ENCODE results near the gene PCGF5. TPM values are rescaled to one million over a fixed set of nuclear protein-coding genes. Genes with fewer than 3 reads are reported as not detected.

Gene PCGF5
- total and polyA plus RNA-seq, 12 donors = 22.6 to 145 (median 72.9) TPM

DNA sequence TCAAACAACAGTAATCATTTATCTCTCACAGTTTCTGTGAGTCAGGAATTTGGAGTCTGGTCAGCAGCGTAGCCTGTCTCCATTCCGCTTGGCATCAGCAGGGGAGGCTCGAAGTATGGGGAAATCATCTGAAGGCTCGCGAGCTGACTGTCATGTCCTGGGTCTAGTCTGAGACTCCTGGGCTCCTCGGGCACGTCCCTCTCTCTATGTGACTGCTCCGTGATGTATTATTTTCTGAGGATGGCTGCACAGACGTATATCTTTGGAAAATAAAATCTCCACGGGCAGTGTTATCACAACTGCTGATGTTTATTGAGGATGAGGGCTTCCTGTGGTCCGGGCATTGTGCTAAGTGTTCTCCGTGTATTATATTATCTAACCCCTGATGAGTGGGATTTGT lies 23.3 kb upstream of the PCGF5 start:
- Histone ChIP-seq H3K9me3 (replicated peaks in 1 of 3) (no peaks in the 10 kb centered on the region), H3K36me3 (replicated peaks in 1 of 2) (no peaks in the 10 kb centered on the region), H3K27ac (peak overlapping the region in 2 of 5 donors; percentile 23 to 38), H3K27me3 (no peaks in the 10 kb centered on the region), H3K4me3 (no peak overlapping the region), H3K4me1 (replicated peaks in 1 of 2) (peaks cover 12 to 21% of the 10 kb centered on the region in 2 donors)
- no peak for TF ChIP-seq POLR2A (IDR thresholded peaks at IDR 0.05)
- TF ChIP-seq, protein P1, sequence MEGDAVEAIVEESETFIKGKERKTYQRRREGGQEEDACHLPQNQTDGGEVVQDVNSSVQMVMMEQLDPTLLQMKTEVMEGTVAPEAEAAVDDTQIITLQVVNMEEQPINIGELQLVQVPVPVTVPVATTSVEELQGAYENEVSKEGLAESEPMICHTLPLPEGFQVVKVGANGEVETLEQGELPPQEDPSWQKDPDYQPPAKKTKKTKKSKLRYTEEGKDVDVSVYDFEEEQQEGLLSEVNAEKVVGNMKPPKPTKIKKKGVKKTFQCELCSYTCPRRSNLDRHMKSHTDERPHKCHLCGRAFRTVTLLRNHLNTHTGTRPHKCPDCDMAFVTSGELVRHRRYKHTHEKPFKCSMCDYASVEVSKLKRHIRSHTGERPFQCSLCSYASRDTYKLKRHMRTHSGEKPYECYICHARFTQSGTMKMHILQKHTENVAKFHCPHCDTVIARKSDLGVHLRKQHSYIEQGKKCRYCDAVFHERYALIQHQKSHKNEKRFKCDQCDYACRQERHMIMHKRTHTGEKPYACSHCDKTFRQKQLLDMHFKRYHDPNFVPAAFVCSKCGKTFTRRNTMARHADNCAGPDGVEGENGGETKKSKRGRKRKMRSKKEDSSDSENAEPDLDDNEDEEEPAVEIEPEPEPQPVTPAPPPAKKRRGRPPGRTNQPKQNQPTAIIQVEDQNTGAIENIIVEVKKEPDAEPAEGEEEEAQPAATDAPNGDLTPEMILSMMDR (IDR thresholded peaks at IDR 0.05) = no peak
- DNase-seq = peak in 5 of 7 donors; percentile 32 to 64 (median 55)
- intact Hi-C loops (cut with DNase I) = no loop called here
- WGBS, 4 donors = 74 to 88% (median 79%) methylated on average over 10 to 12 of the region's 12 CpGs

DNA sequence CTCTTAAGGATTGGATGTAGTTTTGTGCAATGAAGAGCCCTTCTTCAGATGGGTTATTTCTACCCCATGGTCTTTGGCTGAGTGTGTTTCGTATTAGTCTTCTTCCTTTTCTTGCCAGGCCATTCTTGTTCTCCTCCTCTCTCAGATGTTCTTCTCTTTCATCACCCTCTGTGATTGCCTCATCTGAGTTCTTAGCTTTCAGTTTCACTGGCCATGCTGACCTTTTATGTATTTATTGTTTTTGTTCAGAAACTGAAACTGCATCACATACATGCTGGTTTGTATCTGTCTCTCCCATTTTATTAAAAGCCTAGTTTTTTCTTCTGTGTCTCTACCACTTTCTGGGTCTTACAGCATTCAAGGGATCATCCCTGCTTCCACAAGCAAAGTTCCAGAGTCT lies 21.7 kb upstream of the PCGF5 start:
- TF ChIP-seq, protein P1 (IDR thresholded peaks at IDR 0.05) = no peak
- no peak for TF ChIP-seq POLR2A (IDR thresholded peaks at IDR 0.05)
- 24 to 50% (median 33%) methylated on average over 1 of the region's 1 CpG for WGBS, 4 donors
- peak in 2 of 7 donors; percentile 46 to 57 for DNase-seq
- no peak overlapping the region for H3K4me3 ChIP-seq
- H3K27ac ChIP-seq = peak overlapping the region in 4 of 5 donors; percentile 25 to 63 (median 52)
- H3K9me3 ChIP-seq (replicated peaks in 1 of 3) = no peaks in the 10 kb centered on the region
- no peaks in the 10 kb centered on the region for H3K36me3 ChIP-seq (replicated peaks in 1 of 2)
- intact Hi-C loops (cut with DNase I) = no loop called here
- peaks cover 12 to 32% of the 10 kb centered on the region in 2 donors for H3K4me1 ChIP-seq (replicated peaks in 1 of 2)
- H3K27me3 ChIP-seq = no peaks in the 10 kb centered on the region

DNA sequence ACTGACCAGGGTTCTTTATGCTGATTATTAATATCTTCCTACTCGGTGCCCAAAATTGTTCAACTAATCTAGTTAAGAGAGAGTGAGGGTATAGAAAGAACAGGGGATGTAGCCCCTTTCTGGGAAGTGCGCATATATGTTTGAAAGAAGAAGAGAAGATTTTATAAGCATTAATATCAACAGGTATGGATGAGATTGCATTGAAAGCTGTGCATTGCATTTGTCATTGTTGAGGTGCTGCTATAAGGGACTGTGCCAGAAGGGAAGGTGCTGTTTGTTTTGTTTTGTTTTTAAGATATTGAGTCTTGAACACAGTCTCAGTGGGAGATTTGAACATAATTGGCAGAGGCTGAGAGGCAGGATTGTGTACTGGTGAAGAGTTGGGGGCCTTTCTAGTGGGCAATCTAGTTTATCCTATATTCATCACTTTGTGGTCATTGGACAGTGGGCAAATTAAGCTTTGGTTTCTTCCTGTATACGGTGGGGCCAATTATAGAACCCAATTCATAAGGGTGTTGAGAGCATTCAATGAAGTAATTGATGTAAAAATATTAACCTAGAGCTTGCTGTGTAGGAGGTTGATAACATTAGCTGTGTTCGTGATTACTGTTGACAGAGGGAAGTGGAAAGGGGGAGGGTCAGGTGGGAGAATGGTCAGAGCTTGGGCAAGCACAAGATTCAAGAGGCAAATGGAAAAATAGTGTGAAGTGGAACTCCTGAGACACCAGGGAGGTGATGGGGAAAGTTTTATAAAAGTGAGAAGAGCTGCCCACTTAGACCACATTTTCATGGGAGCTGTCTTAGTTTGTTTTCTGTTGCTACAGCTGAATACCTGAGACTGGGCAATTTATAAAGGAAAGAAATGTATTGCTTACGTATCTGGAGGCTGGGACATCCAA lies 19.9 kb upstream of the PCGF5 start:
- TF ChIP-seq POLR2A (IDR thresholded peaks at IDR 0.05) = no peak
- TF ChIP-seq, protein P1 (IDR thresholded peaks at IDR 0.05) = no peak
- Histone ChIP-seq H3K9me3 (replicated peaks in 1 of 3) (no peaks in the 10 kb centered on the region), H3K4me1 (replicated peaks in 1 of 2) (peaks cover 12 to 36% of the 10 kb centered on the region in 2 donors), H3K27me3 (no peaks in the 10 kb centered on the region), H3K27ac (no peak overlapping the region), H3K36me3 (replicated peaks in 1 of 2) (no peaks in the 10 kb centered on the region), H3K4me3 (no peak overlapping the region)
- intact Hi-C loops (cut with DNase I) = no loop called here
- no peak for DNase-seq
- 66 to 69% (median 68%) methylated on average over 5 of the region's 5 CpGs for WGBS, 4 donors

DNA sequence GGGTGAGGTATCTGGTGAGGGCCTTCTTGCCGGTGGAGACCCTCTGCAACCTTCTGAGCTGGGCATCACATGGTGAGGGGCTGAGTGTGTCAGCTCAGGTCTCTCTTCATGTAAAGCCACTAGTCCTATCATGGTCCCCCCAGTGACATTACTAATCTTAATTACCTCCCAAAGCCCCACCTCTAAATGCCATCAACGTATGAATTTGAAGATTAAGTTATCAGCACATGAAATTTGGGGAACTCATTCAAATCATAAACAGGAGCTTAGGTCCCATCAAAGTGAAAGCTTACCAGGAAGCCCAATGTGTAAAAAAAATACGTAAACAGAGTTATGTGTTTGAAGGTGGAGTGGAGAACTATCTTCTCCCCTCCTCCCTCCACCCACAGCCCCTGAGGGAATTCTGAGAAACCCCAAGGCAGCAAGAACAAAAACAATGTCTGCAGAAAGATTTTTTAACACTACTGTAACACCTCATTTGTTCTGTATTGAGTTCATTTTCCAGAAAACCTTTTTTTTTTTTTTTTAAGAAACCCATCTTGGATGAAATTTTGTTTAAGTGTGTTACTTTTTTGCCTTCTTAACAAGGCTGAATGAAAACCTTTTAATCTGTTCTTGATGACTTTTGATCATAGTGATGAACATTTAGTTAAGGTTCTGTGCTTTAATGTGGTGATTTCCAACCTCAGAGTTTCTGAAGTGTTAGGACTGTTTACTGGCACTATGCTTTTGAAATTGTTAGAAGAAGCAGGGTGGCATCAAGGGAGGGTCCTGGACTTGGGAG lies 19.1 kb upstream of the PCGF5 start:
- Histone ChIP-seq H3K36me3 (replicated peaks in 1 of 2) (no peaks in the 10 kb centered on the region), H3K9me3 (replicated peaks in 1 of 3) (no peaks in the 10 kb centered on the region), H3K4me1 (replicated peaks in 1 of 2) (peaks cover 12 to 36% of the 10 kb centered on the region in 2 donors), H3K27ac (no peak overlapping the region), H3K4me3 (no peak overlapping the region), H3K27me3 (no peaks in the 10 kb centered on the region)
- no peak for DNase-seq
- no peak for TF ChIP-seq POLR2A (IDR thresholded peaks at IDR 0.05)
- TF ChIP-seq, protein P1 (IDR thresholded peaks at IDR 0.05) = no peak
- 70 to 76% (median 70%) methylated on average over 3 of the region's 3 CpGs for WGBS, 4 donors
- intact Hi-C loops (cut with DNase I) = no loop called here

Data from adrenal gland (tissue), 12 donors.